HepG2 (cell line): Measurements from ENCODE around the gene FAM89B. TPM values are rescaled to one million over a fixed set of nuclear protein-coding genes. Genes with fewer than 3 reads are reported as not detected.
A peak's percentile ranks its signal among the peaks of the same experiment; 100 is the strongest.

Source experiments
- CEBPG ChIP-seq: IDR thresholded peaks from 2 replicates; pipeline ENCODE4 v1.6.1; 2016
- FOSL2 ChIP-seq: sonication (generic); formaldehyde crosslinking; IDR thresholded peaks from 2 replicates; pipeline ENCODE4 v1.4.0; 2020; ENCODE audit warnings: missing genetic modification reagents
- HOXD1 ChIP-seq: sonication (generic); formaldehyde crosslinking; IDR thresholded peaks from 2 replicates; pipeline ENCODE4 v1.5.0; 2020; ENCODE audit warnings: missing genetic modification reagents
- RAD21 ChIP-seq: fragments of 450-650 bp; formaldehyde crosslinking; IDR thresholded peaks from 2 replicates; pipeline ENCODE4 v1.5.0; 2020; ENCODE audit warnings: mild to moderate bottlenecking
- RORA ChIP-seq: sonication (generic); formaldehyde crosslinking; IDR thresholded peaks from 2 replicates; pipeline ENCODE4 v1.5.0; 2020; ENCODE audit warnings: mild to moderate bottlenecking, missing genetic modification reagents, moderate library complexity
- SOX13 ChIP-seq, 3 experiments: fragments of 450-650 bp in 1 of 3; sonication (generic) in 1 of 3; formaldehyde crosslinking in 1 of 3; IDR thresholded peaks in 2 of 3; conservative IDR thresholded peaks in 1 of 3; 2 replicates each; pipeline versions ENCODE4 v1.5.0 to v1.6.1; 2016 to 2020; ENCODE audit warnings: antibody characterized with exemption in 1 of 3, mild to moderate bottlenecking in 1 of 3, missing compliant biosample characterization in 1 of 3, missing genetic modification reagents in 1 of 3, moderate library complexity in 1 of 3
- ZFP36L1 ChIP-seq: sonication (generic); formaldehyde crosslinking; IDR thresholded peaks from 2 replicates; pipeline ENCODE4 v1.8.0; 2022; ENCODE audit warnings: mild to moderate bottlenecking, missing genetic modification reagents, moderate library complexity
- ZMYM4 ChIP-seq: sonication (generic); formaldehyde crosslinking; IDR thresholded peaks from 2 replicates; pipeline ENCODE4 v1.8.1; 2023; ENCODE audit warnings: mild to moderate bottlenecking, missing genetic modification reagents
- polyA plus RNA-seq, 8 experiments: library from polyadenylated mRNA; depleted of rRNA in 3 of 8; stranded (reverse) in 7 of 8; unstranded in 1 of 8; fragments of >200 nt; fragmentation: Illumina TruSeq in 4 of 8; extraction: Trizol in 4 of 8; gene quantifications; 2 replicates each; pipeline versions ENCODE4 v1.2.1 to v1.2.3, GENCODE V29; 2011 to 2016; ENCODE audit warnings: low read depth in 4 of 8, missing spikeins in 1 of 8, mixed read lengths in 1 of 8; ENCODE audit not compliant: insufficient read depth in 1 of 8
- total RNA-seq, 5 experiments: library from RNA; depleted of rRNA; stranded (reverse); fragments of >200 nt; fragmentation: Illumina TruSeq; extraction: Trizol; gene quantifications; 2 replicates each; pipeline ENCODE4 v1.2.3, GENCODE V29; 2016; ENCODE audit warnings: low read depth in 1 of 5
- TF ChIP-seq, protein P1 (sequence below): sonication (generic); formaldehyde crosslinking; IDR thresholded peaks from 2 replicates; pipeline ENCODE4 v1.4.0; 2020; ENCODE audit warnings: mild to moderate bottlenecking, missing genetic modification reagents
- TF ChIP-seq, protein P2 (sequence below): sonication (generic); formaldehyde crosslinking; IDR thresholded peaks from 2 replicates; pipeline ENCODE4 v1.4.0; 2020; ENCODE audit warnings: missing genetic modification reagents
- TF ChIP-seq, protein P3 (sequence below): sonication (generic); formaldehyde crosslinking; IDR thresholded peaks from 2 replicates; pipeline ENCODE4 v1.5.1; 2020; ENCODE audit warnings: mild to moderate bottlenecking, missing genetic modification reagents, moderate library complexity

FAM89B gene
- total and polyA plus RNA-seq, 2 of the 13 experiments (the other 11 are each of a cell fraction or from before 2014, with no cell fraction given), result 5.7 to 8.0 TPM

DNA sequence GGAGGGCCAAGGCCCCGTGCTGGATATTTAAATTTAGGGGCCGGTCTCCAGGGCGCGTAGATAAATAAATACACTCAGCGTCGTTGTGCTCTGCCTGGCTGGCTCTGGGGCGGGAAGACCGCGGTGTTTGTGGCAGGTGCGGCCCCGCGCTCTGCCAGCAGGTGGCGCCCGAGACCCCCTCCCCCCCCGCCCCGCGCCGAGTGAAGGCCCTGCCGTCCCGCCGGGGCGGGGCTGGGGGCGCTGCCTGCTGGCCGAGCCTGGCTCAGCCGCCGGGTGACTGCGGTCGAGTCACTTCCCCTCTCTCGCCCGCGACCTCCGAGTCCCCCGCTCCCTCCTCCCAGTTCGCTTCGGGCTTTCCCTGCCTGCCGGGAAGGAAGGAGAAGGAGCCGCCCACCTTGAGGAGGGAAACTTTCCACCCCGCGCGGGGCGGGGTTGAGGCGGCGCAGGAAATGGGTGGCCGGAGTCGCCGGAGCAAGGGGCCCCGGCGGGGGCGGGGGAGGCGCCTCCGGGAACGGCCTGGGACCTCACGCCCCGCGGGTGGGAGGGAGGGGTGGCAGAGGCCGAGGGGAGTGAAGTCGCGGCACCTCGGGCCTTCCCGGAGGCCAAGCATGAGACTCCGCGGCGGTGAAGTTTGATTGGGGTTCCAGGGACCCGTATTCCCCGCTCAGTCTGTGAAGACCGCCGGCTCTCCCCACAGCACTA is 1.9 kb downstream of the FAM89B start (continued):
- TF ChIP-seq SOX13 (IDR thresholded peaks at IDR 0.05), result no peak
- TF ChIP-seq SOX13 (CRISPR knock-in tag; conservative IDR thresholded peaks at IDR 0.05 in 1 of 2, IDR thresholded peaks at IDR 0.05 in 1 of 2), result no peak
- TF ChIP-seq, protein P1, sequence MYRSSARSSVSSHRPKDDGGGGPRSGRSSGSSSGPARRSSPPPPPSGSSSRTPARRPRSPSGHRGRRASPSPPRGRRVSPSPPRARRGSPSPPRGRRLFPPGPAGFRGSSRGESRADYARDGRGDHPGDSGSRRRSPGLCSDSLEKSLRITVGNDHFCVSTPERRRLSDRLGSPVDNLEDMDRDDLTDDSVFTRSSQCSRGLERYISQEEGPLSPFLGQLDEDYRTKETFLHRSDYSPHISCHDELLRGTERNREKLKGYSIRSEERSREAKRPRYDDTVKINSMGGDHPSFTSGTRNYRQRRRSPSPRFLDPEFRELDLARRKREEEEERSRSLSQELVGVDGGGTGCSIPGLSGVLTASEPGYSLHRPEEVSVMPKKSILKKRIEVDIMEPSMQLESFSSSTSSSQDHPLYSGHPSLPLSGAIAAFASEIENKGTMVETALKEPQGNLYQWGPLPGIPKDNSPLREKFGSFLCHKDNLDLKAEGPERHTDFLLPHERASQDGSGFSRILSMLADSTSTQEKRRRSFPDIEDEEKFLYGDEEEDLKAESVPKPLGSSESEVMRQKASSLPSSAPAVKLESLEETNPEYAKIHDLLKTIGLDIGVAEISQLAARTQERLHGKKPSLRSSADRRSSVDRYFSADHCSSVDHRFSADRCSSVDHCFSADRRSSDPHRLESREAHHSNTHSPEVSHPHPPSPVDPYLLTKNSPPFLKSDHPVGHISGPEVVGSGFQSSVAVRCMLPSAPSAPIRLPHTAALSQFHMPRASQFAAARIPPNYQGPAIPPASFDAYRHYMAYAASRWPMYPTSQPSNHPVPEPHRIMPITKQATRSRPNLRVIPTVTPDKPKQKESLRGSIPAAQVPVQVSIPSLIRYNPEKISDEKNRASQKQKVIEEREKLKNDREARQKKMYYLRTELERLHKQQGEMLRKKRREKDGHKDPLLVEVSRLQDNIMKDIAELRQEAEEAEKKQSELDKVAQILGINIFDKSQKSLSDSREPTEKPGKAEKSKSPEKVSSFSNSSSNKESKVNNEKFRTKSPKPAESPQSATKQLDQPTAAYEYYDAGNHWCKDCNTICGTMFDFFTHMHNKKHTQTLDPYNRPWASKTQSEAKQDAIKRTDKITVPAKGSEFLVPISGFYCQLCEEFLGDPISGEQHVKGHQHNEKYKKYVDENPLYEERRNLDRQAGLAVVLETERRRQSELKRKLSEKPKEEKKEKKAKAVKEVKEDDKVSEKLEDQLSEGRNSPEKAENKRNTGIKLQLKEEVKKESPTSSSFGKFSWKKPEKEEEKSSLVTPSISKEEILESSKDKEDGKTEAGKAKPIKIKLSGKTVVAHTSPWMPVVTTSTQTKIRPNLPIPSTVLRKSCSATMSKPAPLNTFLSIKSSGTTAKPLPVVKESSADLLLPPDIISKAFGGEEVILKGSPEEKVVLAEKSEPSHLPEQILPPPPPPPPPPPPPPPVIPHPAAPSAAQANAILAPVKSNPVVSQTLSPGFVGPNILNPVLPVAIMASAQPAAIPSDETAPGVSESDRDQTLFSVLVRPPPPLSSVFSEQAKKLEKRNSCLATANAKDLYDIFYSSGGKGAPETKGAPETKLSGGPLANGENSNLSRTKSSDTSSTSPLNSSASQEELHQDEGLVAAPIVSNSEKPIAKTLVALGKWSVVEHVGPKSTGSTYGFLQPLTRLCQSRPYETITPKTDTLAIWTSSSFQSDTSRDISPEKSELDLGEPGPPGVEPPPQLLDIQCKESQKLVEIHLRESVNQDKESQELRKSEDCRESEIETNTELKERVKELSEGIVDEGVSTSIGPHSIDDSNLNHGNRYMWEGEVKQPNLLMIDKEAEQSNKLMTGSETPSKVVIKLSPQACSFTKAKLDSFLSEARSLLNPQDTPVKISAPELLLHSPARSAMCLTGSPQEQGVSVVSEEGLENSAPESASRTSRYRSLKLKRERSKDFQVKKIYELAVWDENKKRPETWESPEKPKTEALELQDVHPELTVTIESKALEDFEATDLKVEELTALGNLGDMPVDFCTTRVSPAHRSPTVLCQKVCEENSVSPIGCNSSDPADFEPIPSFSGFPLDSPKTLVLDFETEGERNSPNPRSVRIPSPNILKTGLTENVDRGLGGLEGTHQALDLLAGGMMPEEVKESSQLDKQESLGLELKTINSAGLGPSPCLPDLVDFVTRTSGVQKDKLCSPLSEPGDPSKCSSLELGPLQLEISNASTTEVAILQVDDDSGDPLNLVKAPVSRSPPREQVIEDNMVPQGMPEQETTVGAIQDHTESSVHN (CRISPR knock-in tag), result no peak
- TF ChIP-seq, protein P2, sequence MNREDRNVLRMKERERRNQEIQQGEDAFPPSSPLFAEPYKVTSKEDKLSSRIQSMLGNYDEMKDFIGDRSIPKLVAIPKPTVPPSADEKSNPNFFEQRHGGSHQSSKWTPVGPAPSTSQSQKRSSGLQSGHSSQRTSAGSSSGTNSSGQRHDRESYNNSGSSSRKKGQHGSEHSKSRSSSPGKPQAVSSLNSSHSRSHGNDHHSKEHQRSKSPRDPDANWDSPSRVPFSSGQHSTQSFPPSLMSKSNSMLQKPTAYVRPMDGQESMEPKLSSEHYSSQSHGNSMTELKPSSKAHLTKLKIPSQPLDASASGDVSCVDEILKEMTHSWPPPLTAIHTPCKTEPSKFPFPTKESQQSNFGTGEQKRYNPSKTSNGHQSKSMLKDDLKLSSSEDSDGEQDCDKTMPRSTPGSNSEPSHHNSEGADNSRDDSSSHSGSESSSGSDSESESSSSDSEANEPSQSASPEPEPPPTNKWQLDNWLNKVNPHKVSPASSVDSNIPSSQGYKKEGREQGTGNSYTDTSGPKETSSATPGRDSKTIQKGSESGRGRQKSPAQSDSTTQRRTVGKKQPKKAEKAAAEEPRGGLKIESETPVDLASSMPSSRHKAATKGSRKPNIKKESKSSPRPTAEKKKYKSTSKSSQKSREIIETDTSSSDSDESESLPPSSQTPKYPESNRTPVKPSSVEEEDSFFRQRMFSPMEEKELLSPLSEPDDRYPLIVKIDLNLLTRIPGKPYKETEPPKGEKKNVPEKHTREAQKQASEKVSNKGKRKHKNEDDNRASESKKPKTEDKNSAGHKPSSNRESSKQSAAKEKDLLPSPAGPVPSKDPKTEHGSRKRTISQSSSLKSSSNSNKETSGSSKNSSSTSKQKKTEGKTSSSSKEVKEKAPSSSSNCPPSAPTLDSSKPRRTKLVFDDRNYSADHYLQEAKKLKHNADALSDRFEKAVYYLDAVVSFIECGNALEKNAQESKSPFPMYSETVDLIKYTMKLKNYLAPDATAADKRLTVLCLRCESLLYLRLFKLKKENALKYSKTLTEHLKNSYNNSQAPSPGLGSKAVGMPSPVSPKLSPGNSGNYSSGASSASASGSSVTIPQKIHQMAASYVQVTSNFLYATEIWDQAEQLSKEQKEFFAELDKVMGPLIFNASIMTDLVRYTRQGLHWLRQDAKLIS (CRISPR knock-in tag), result no peak
- no peak for TF ChIP-seq CEBPG (CRISPR knock-in tag)
- TF ChIP-seq RAD21, result peak; percentile 80
- TF ChIP-seq HOXD1 (CRISPR knock-in tag), result 0 out of 2 replicates have a peak, but pooled peaks have one; percentile 15
- no peak for TF ChIP-seq RORA (CRISPR knock-in tag)
- TF ChIP-seq, protein P3, sequence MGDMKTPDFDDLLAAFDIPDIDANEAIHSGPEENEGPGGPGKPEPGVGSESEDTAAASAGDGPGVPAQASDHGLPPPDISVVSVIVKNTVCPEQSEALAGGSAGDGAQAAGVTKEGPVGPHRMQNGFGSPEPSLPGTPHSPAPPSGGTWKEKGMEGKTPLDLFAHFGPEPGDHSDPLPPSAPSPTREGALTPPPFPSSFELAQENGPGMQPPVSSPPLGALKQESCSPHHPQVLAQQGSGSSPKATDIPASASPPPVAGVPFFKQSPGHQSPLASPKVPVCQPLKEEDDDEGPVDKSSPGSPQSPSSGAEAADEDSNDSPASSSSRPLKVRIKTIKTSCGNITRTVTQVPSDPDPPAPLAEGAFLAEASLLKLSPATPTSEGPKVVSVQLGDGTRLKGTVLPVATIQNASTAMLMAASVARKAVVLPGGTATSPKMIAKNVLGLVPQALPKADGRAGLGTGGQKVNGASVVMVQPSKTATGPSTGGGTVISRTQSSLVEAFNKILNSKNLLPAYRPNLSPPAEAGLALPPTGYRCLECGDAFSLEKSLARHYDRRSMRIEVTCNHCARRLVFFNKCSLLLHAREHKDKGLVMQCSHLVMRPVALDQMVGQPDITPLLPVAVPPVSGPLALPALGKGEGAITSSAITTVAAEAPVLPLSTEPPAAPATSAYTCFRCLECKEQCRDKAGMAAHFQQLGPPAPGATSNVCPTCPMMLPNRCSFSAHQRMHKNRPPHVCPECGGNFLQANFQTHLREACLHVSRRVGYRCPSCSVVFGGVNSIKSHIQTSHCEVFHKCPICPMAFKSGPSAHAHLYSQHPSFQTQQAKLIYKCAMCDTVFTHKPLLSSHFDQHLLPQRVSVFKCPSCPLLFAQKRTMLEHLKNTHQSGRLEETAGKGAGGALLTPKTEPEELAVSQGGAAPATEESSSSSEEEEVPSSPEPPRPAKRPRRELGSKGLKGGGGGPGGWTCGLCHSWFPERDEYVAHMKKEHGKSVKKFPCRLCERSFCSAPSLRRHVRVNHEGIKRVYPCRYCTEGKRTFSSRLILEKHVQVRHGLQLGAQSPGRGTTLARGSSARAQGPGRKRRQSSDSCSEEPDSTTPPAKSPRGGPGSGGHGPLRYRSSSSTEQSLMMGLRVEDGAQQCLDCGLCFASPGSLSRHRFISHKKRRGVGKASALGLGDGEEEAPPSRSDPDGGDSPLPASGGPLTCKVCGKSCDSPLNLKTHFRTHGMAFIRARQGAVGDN (CRISPR knock-in tag), result peak; percentile 73
- peak; percentile 10; the same call in 1 of the 2 replicates for TF ChIP-seq FOSL2
- TF ChIP-seq ZFP36L1, result no peak
- peak; percentile 45; the same call in 1 of the 2 replicates for TF ChIP-seq ZMYM4
